ENCODE results near the gene TMEM271.

DNA sequence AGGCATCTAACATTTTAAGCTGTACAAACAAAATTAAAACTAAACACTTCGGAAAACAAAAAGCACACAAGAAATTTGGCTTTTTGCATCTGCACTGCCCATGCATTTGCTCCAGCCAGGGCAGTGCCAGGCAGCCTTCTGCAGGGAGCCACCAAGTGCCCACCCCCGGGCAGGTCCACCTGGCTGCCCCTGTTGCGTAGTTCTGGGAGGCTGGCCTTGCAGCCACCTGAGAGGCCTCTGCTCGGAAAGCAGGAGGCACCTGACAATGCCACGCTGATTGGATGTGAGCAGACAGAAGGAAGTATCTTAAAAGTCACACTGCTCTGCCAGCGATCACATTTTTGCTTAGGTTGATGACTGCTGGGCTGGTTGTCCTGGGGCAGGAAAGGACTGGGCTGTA is 3.5 kb downstream of the TMEM271 start:
- TF ChIP-seq, protein P1, sequence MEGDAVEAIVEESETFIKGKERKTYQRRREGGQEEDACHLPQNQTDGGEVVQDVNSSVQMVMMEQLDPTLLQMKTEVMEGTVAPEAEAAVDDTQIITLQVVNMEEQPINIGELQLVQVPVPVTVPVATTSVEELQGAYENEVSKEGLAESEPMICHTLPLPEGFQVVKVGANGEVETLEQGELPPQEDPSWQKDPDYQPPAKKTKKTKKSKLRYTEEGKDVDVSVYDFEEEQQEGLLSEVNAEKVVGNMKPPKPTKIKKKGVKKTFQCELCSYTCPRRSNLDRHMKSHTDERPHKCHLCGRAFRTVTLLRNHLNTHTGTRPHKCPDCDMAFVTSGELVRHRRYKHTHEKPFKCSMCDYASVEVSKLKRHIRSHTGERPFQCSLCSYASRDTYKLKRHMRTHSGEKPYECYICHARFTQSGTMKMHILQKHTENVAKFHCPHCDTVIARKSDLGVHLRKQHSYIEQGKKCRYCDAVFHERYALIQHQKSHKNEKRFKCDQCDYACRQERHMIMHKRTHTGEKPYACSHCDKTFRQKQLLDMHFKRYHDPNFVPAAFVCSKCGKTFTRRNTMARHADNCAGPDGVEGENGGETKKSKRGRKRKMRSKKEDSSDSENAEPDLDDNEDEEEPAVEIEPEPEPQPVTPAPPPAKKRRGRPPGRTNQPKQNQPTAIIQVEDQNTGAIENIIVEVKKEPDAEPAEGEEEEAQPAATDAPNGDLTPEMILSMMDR (IDR thresholded peaks at IDR 0.05; ENCODE audit: low read depth, low read length): no peak
- TF ChIP-seq POLR2A (IDR thresholded peaks at IDR 0.05; ENCODE audit: extremely low read depth, insufficient read length): no peak

Data from NB4 (cell line).